HepG2 (cell line): Measurements from ENCODE around the gene CDC20. TPM values are rescaled to one million over a fixed set of nuclear protein-coding genes. Genes with fewer than 3 reads are reported as not detected.

Experiments
- ATAC-seq: fragments of 200-7000 bp; cut with Tn5 transposase; 3 replicates; pipeline ENCODE4 v1.9.1; 2020; ENCODE audit warnings: mild to moderate bottlenecking, moderate library complexity
- BruUV-seq: library from RNA; stranded (reverse); fragments of 400-500 nt; replicated peaks from 2 replicates; lab custom pipeline; 2021; lab: Mats Ljungman, UMichigan
- CTCF ChIA-PET: fragments of 300-600 bp; formaldehyde crosslinking; extraction: SDS; loops from one replicate; lab custom pipeline; 2021; ENCODE audit warnings: low total read pairs, inconsistent platforms, low intra/inter-chr PET ratio; lab: Yijun Ruan, JAX
- POLR2A ChIA-PET: fragments of 350-600 bp; sonication (Branson Sonifier 250); formaldehyde crosslinking; loops from one replicate; lab custom pipeline; 2020; ENCODE audit warnings: antibody characterized with exemption, inconsistent platforms; lab: Yijun Ruan, JAX
- DNase-seq: peaks from one replicate; pipeline ENCODE4 v3.0.0-alpha.2; 2015; ENCODE audit warnings: low spot score
- FAIRE-seq: peaks from 3 replicates; lab custom pipeline; 2011; peaks lifted over from hg19 to GRCh38; lab: Jason Lieb, UNC
- H2AFZ ChIP-seq: one replicate; pipeline ENCODE4 v1.6.1; 2011; ENCODE audit warnings: low read length, inconsistent platforms
- H3K27ac ChIP-seq: fragments of 300-600 bp; 3 replicates; pipeline ENCODE4 v1.8.0; 2011; ENCODE audit warnings: mixed run types, mild to moderate bottlenecking, mixed read lengths, low read length, inconsistent platforms; ENCODE audit not compliant: insufficient read depth; ENCODE audit errors: extremely low read length
- H3K27me3 ChIP-seq, 2 experiments: fragments of 200-600 bp in 1 of 2; 2 replicates in 1 of 2; 3 replicates in 1 of 2; pipeline versions ENCODE4 v1.6.0 to v1.8.0; 2011; ENCODE audit warnings: low read length in 2 of 2, mild to moderate bottlenecking in 2 of 2, moderate library complexity in 2 of 2, inconsistent platforms in 1 of 2; ENCODE audit not compliant: insufficient read depth in 2 of 2, control insufficient read depth in 1 of 2
- H3K36me3 ChIP-seq, 2 experiments: fragments of 200-600 bp in 1 of 2; replicated peaks in 1 of 2; 2 replicates in 1 of 2; 3 replicates in 1 of 2; pipeline versions ENCODE4 v1.5.1 to v1.8.0; 2011; ENCODE audit warnings: low read length in 2 of 2, inconsistent platforms in 1 of 2; ENCODE audit not compliant: insufficient read depth in 2 of 2, control insufficient read depth in 1 of 2
- H3K4me1 ChIP-seq: 2 replicates; pipeline ENCODE4 v1.5.1; 2012; ENCODE audit warnings: low read length, inconsistent platforms; ENCODE audit not compliant: insufficient read depth
- H3K4me2 ChIP-seq: 2 replicates; pipeline ENCODE4 v1.6.0; 2011; ENCODE audit warnings: low read depth, low read length, inconsistent platforms
- H3K4me3 ChIP-seq, 3 experiments: fragments of 200-600 bp in 1 of 3; sonication (generic), shearing (Covaris generic) in 1 of 3; replicated peaks in 1 of 3; 2 replicates each; pipeline ENCODE4 v1.5.1; 2011 to 2016; ENCODE audit warnings: low read length in 3 of 3, inconsistent platforms in 2 of 3, low read depth in 2 of 3, mild to moderate bottlenecking in 2 of 3, control low read depth in 1 of 3, mixed read lengths in 1 of 3; ENCODE audit not compliant: insufficient read depth in 1 of 3
- H3K79me2 ChIP-seq: one replicate; pipeline ENCODE4 v1.6.1; 2011; ENCODE audit warnings: low read length, inconsistent platforms; ENCODE audit not compliant: insufficient read depth
- H3K9ac ChIP-seq: 2 replicates; pipeline ENCODE4 v1.6.0; 2011; ENCODE audit warnings: mild to moderate bottlenecking, low read depth, low read length, inconsistent platforms; ENCODE audit not compliant: insufficient read depth
- H3K9me3 ChIP-seq: 2 replicates; pipeline ENCODE4 v1.5.1; 2012; ENCODE audit warnings: mild to moderate bottlenecking, low read length
- H4K20me1 ChIP-seq: 2 replicates; pipeline ENCODE4 v1.6.0; 2011; ENCODE audit warnings: inconsistent platforms, mild to moderate bottlenecking, low read length, moderate library complexity; ENCODE audit not compliant: insufficient read depth
- AHR ChIP-seq: IDR thresholded peaks from 2 replicates; pipeline ENCODE4 v1.6.1; 2018; ENCODE audit warnings: missing genetic modification reagents, missing compliant biosample characterization
- ARNTL ChIP-seq: sonication (generic); formaldehyde crosslinking; IDR thresholded peaks from 2 replicates; pipeline ENCODE4 v1.4.0; 2020; ENCODE audit warnings: mild to moderate bottlenecking, missing genetic modification reagents
- FOSL1 ChIP-seq: sonication (generic); formaldehyde crosslinking; IDR thresholded peaks from 2 replicates; pipeline ENCODE4 v1.9.0; 2021; ENCODE audit warnings: missing genetic modification reagents, borderline replicate concordance
- NRL ChIP-seq: sonication (generic); formaldehyde crosslinking; IDR thresholded peaks from 2 replicates; pipeline ENCODE4 v1.5.0; 2020; ENCODE audit warnings: missing genetic modification reagents, mild to moderate bottlenecking, moderate library complexity, borderline replicate concordance
- SETDB1 ChIP-seq: sonication (generic); formaldehyde crosslinking; IDR thresholded peaks from 2 replicates; pipeline ENCODE4 v1.5.1; 2020; ENCODE audit warnings: missing genetic modification reagents, mild to moderate bottlenecking, borderline replicate concordance
- TAF1 ChIP-seq: sonication (generic); formaldehyde crosslinking; IDR thresholded peaks from 2 replicates; pipeline ENCODE4 v1.4.0; 2020; ENCODE audit warnings: missing genetic modification reagents
- TBX3 ChIP-seq: fragments of 450-650 bp; IDR thresholded peaks from 2 replicates; pipeline ENCODE4 v1.6.1; 2017; ENCODE audit warnings: antibody characterized with exemption, mild to moderate bottlenecking, inconsistent platforms, borderline replicate concordance
- THYN1 ChIP-seq: sonication (generic); formaldehyde crosslinking; IDR thresholded peaks from 2 replicates; pipeline ENCODE4 v1.8.1; 2023; ENCODE audit warnings: low read depth, mild to moderate bottlenecking, moderate library complexity, missing genetic modification reagents, borderline replicate concordance
- ZBTB7A ChIP-seq: sonication (generic); formaldehyde crosslinking; IDR thresholded peaks from 2 replicates; pipeline ENCODE4 v1.8.0; 2022; ENCODE audit warnings: mild to moderate bottlenecking, missing genetic modification reagents
- ZNF264 ChIP-seq: sonication (generic); formaldehyde crosslinking; IDR thresholded peaks from 2 replicates; pipeline ENCODE4 v1.4.0; 2020; ENCODE audit warnings: missing genetic modification reagents
- ZNF605 ChIP-seq: sonication (generic); formaldehyde crosslinking; IDR thresholded peaks from 2 replicates; pipeline ENCODE4 v1.8.0; 2022; ENCODE audit warnings: mild to moderate bottlenecking, missing genetic modification reagents
- WGBS: methylation state at CpG from one replicate; pipeline ENCODE4 v1.1.6; 2017; ENCODE audit warnings: low lambda C conversion rate; 5-methylcytosine and 5-hydroxymethylcytosine counted together
- in situ Hi-C: cut with HindIII; loops from 2 replicates; pipeline ENCODE4 v1.10.0; 2017; ENCODE audit warnings: low pct_unique_long_range_greater_than_20kb; ENCODE audit not compliant: extremely low pct_ligation_motif_present
- intact Hi-C: fragments of 100-400 bp; cut with micrococcal nuclease; formaldehyde crosslinking; loops from one replicate; pipeline ENCODE4 v1.10.0; 2022; ENCODE audit not compliant: unreplicated experiment
- polyA plus RNA-seq, 8 experiments: library from polyadenylated mRNA; depleted of rRNA in 3 of 8; stranded (reverse) in 7 of 8; unstranded in 1 of 8; fragments of >200 nt; fragmentation: Illumina TruSeq in 4 of 8; extraction: Trizol in 4 of 8; gene quantifications; 2 replicates each; pipeline versions ENCODE4 v1.2.1 to v1.2.3, GENCODE V29; 2011 to 2016; ENCODE audit warnings: low read depth in 4 of 8, missing spikeins in 1 of 8, mixed read lengths in 1 of 8; ENCODE audit not compliant: insufficient read depth in 1 of 8
- total RNA-seq, 5 experiments: library from RNA; depleted of rRNA; stranded (reverse); fragments of >200 nt; fragmentation: Illumina TruSeq; extraction: Trizol; gene quantifications; 2 replicates each; pipeline ENCODE4 v1.2.3, GENCODE V29; 2016; ENCODE audit warnings: low read depth in 1 of 5
- TF ChIP-seq, protein P1 (sequence below): fragments of 450-650 bp; IDR thresholded peaks from 2 replicates; pipeline ENCODE4 v1.6.1; 2017
- TF ChIP-seq, protein P2 (sequence below): sonication (generic); formaldehyde crosslinking; IDR thresholded peaks from 2 replicates; pipeline ENCODE4 v1.4.0; 2020; ENCODE audit warnings: missing genetic modification reagents
- TF ChIP-seq, protein P3 (sequence below): sonication (generic); formaldehyde crosslinking; IDR thresholded peaks from 2 replicates; pipeline ENCODE4 v1.4.0; 2020; ENCODE audit warnings: missing genetic modification reagents

The CDC20 gene
- total and polyA plus RNA-seq, 2 of the 13 experiments (the other 11 are each of a cell fraction or from before 2014, with no cell fraction given): 57.9 to 90.0 TPM

DNA sequence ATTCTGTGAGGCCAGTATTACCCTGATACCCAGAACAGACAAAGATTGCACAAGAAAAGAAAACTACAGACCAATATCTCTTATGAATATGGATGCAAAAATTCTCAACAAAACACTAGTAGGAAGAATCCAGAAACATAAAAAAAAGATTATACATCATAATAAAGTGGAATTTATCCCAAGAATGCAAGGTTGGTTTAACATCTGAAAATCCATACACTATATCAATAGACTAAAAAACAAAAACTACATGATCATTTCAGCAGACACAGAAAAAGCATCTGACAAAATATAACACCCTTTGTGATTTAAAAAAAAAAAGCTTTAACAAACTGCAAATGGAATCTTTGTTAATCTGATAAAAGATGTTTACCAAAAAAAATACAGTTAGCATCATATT is 33.4 kb upstream of the CDC20 start:
- H3K4me2 ChIP-seq: no peak overlapping the region
- POLR2A ChIA-PET: no interaction called here
- H3K79me2 ChIP-seq: no peaks in the 10 kb centered on the region
- BruUV-seq: no TSS peak
- CTCF ChIA-PET: no interaction called here
- no peaks in the 10 kb centered on the region for H3K36me3 ChIP-seq
- FAIRE-seq: no peak
- H3K9ac ChIP-seq: no peak overlapping the region
- no peaks in the 10 kb centered on the region for H3K9me3 ChIP-seq
- no peak overlapping the region for H3K27ac ChIP-seq
- H3K4me1 ChIP-seq: peaks cover 8% of the 10 kb centered on the region
- in situ Hi-C loops (no loop called here), intact Hi-C loops (no loop called here)
- H3K4me3 ChIP-seq: no peak overlapping the region
- H2AFZ ChIP-seq: no peak overlapping the region
- no peak for TF ChIP-seq TAF1 (CRISPR knock-in tag)
- TF ChIP-seq, all 625 proteins: peak for 0
- H4K20me1 ChIP-seq: no peaks in the 10 kb centered on the region
- peaks cover 0 to 8% of the 10 kb centered on the region in 2 experiments; a peak in 2 of 5 replicates for H3K27me3 ChIP-seq
- no peak for DNase-seq
- no peak for ATAC-seq

DNA sequence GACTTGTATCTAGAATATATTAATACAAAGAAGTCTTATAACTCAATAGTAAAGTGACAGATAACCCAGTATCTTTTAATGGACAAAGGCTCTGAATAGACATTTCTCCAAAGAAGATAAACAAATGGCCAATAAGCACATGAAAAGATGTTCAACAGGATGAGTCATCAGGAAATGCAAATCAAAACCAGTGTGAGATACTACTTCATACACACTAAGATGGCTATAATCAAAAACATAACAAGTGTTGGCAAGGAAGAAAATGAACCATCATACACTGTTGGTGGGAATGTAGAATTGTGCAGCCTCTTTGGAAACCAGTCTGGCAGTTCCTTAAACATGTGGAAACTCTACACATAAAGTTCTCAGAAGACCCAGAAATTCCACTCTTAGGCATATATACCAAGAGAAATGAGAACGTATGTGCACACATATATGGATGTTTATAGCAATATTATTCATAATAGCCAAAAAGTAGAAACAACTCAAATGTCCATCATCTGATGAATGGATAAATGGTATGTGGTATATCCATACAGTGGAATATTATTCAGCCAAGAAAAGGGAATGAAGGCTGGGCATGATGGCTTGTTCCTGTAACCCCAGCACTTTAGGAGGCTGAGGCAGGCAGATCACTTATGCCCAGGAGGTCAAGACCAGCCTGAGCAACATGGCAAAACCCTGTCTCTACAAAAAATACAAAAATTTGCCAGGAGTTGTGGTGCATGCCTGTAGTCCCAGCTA is 31.1 kb upstream of the CDC20 start:
- no peak overlapping the region for H3K27ac ChIP-seq
- no peak overlapping the region for H3K4me3 ChIP-seq
- intact Hi-C loops (no loop called here), in situ Hi-C loops (no loop called here)
- no peaks in the 10 kb centered on the region for H3K79me2 ChIP-seq
- H3K9me3 ChIP-seq: no peaks in the 10 kb centered on the region
- no peak for ATAC-seq
- no TSS peak for BruUV-seq
- H2AFZ ChIP-seq: no peak overlapping the region
- no peak for FAIRE-seq
- WGBS: 50% methylated on average over 1 of the region's 1 CpG
- no peaks in the 10 kb centered on the region for H4K20me1 ChIP-seq
- CTCF ChIA-PET: no interaction called here
- no peak overlapping the region for H3K4me2 ChIP-seq
- H3K4me1 ChIP-seq: no peaks in the 10 kb centered on the region; the same call in 1 of the 2 replicates
- H3K36me3 ChIP-seq: no peaks in the 10 kb centered on the region
- no peak overlapping the region for H3K9ac ChIP-seq
- no peak for DNase-seq
- peaks cover 0 to 5% of the 10 kb centered on the region in 2 experiments; a peak in 1 of 5 replicates for H3K27me3 ChIP-seq
- POLR2A ChIA-PET: no interaction called here
- TF ChIP-seq ZNF605 (no peak), SETDB1 (CRISPR knock-in tag) (no peak), ARNTL (CRISPR knock-in tag) (no peak), ZNF264 (CRISPR knock-in tag) (no peak), THYN1 (CRISPR knock-in tag) (no peak), NRL (CRISPR knock-in tag) (no peak), TBX3 (no peak), FOSL1 (CRISPR knock-in tag) (no peak), AHR (CRISPR knock-in tag) (no peak), ZBTB7A (CRISPR knock-in tag) (no peak)
- TF ChIP-seq, protein P1, sequence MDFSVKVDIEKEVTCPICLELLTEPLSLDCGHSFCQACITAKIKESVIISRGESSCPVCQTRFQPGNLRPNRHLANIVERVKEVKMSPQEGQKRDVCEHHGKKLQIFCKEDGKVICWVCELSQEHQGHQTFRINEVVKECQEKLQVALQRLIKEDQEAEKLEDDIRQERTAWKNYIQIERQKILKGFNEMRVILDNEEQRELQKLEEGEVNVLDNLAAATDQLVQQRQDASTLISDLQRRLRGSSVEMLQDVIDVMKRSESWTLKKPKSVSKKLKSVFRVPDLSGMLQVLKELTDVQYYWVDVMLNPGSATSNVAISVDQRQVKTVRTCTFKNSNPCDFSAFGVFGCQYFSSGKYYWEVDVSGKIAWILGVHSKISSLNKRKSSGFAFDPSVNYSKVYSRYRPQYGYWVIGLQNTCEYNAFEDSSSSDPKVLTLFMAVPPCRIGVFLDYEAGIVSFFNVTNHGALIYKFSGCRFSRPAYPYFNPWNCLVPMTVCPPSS: no peak
- TF ChIP-seq, protein P2, sequence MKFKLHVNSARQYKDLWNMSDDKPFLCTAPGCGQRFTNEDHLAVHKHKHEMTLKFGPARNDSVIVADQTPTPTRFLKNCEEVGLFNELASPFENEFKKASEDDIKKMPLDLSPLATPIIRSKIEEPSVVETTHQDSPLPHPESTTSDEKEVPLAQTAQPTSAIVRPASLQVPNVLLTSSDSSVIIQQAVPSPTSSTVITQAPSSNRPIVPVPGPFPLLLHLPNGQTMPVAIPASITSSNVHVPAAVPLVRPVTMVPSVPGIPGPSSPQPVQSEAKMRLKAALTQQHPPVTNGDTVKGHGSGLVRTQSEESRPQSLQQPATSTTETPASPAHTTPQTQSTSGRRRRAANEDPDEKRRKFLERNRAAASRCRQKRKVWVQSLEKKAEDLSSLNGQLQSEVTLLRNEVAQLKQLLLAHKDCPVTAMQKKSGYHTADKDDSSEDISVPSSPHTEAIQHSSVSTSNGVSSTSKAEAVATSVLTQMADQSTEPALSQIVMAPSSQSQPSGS (CRISPR knock-in tag): no peak
- TF ChIP-seq, protein P3, sequence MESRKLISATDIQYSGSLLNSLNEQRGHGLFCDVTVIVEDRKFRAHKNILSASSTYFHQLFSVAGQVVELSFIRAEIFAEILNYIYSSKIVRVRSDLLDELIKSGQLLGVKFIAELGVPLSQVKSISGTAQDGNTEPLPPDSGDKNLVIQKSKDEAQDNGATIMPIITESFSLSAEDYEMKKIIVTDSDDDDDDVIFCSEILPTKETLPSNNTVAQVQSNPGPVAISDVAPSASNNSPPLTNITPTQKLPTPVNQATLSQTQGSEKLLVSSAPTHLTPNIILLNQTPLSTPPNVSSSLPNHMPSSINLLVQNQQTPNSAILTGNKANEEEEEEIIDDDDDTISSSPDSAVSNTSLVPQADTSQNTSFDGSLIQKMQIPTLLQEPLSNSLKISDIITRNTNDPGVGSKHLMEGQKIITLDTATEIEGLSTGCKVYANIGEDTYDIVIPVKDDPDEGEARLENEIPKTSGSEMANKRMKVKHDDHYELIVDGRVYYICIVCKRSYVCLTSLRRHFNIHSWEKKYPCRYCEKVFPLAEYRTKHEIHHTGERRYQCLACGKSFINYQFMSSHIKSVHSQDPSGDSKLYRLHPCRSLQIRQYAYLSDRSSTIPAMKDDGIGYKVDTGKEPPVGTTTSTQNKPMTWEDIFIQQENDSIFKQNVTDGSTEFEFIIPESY (CRISPR knock-in tag): no peak
